CD4-positive, alpha-beta memory T cell (primary cell): ENCODE results near the gene NR4A2. TPM values are rescaled to one million over a fixed set of nuclear protein-coding genes. Genes with fewer than 3 reads are reported as not detected.

ENCODE experiments used
- CTCF ChIA-PET: fragments of 350-600 bp; sonication (Branson Sonifier 250); formaldehyde crosslinking; loops from one replicate; lab custom pipeline; 2021; ENCODE audit warnings: inconsistent platforms; ENCODE audit not compliant: partially characterized antibody; lab: Charles Lee
- POLR2A ChIA-PET: fragments of 350-600 bp; sonication (Branson Sonifier 250); formaldehyde crosslinking; loops from one replicate; lab custom pipeline; 2021; ENCODE audit not compliant: partially characterized antibody; lab: Charles Lee
- DNase-seq, 5 donors: peaks; one replicate each; pipeline versions ENCODE4 v3.0.0 to v3.0.0-alpha.2; 2020 to 2022; ENCODE audit warnings: mixed read lengths in 1 of 5
- H3K27ac ChIP-seq: one replicate; pipeline ENCODE4 v1.7.0; 2013; ENCODE audit warnings: low read depth, low read length
- H3K27me3 ChIP-seq: 2 replicates; pipeline ENCODE4 v1.7.0; 2013; ENCODE audit warnings: mild to moderate bottlenecking, low read length, moderate library complexity; ENCODE audit not compliant: insufficient read depth
- H3K36me3 ChIP-seq: 2 replicates; pipeline ENCODE4 v1.7.0; 2013; ENCODE audit warnings: mild to moderate bottlenecking, low read length, moderate library complexity; ENCODE audit not compliant: insufficient read depth
- H3K4me1 ChIP-seq: 2 replicates; pipeline ENCODE4 v1.7.0; 2013; ENCODE audit warnings: mild to moderate bottlenecking, low read length, moderate library complexity; ENCODE audit not compliant: insufficient read depth
- H3K4me3 ChIP-seq, 2 donors: one replicate each; pipeline ENCODE4 v1.7.0; 2013; ENCODE audit warnings: low read length in 2 of 2, mild to moderate bottlenecking in 1 of 2
- H3K9me3 ChIP-seq, 2 donors: one replicate each; pipeline ENCODE4 v1.7.0; 2013; ENCODE audit warnings: low read length in 2 of 2, control low read depth in 1 of 2; ENCODE audit not compliant: control insufficient read depth in 1 of 2
- H3K27ac Mint-ChIP-seq, 7 donors: one replicate each; pipeline ENCODE4 v1.8.0; 2020 to 2021; ENCODE audit warnings: mixed read lengths in 7 of 7, mild to moderate bottlenecking in 6 of 7, inconsistent platforms in 3 of 7, moderate library complexity in 3 of 7
- H3K27me3 Mint-ChIP-seq, 2 donors: one replicate each; pipeline ENCODE4 v1.8.0; 2020 to 2021; ENCODE audit warnings: mixed read lengths in 2 of 2
- H3K36me3 Mint-ChIP-seq, 2 donors: one replicate each; pipeline ENCODE4 v1.8.0; 2020 to 2021; ENCODE audit warnings: mixed read lengths in 2 of 2, inconsistent platforms in 1 of 2, mild to moderate bottlenecking in 1 of 2
- H3K4me1 Mint-ChIP-seq, 4 donors: one replicate each; pipeline ENCODE4 v1.8.0; 2020 to 2021; ENCODE audit warnings: mixed read lengths in 4 of 4, mild to moderate bottlenecking in 1 of 4
- H3K4me3 Mint-ChIP-seq, 8 donors: one replicate each; pipeline ENCODE4 v1.8.0; 2020 to 2021; ENCODE audit warnings: mixed read lengths in 8 of 8, mild to moderate bottlenecking in 7 of 8, moderate library complexity in 6 of 8, inconsistent platforms in 3 of 8
- H3K9me3 Mint-ChIP-seq, 8 donors: one replicate each; pipeline ENCODE4 v1.8.0; 2020 to 2021; ENCODE audit warnings: mixed read lengths in 8 of 8, mild to moderate bottlenecking in 5 of 8, inconsistent platforms in 3 of 8, moderate library complexity in 1 of 8
- intact Hi-C: fragments of 100-400 bp; cut with micrococcal nuclease; formaldehyde crosslinking; loops from one replicate; pipeline ENCODE4 v1.15.1; 2023
- polyA plus RNA-seq, 2 donors: library from polyadenylated mRNA; unstranded; fragments of 300-500 nt; fragmentation: Illumina TruSeq; gene quantifications; one replicate each; pipeline ENCODE4 v1.2.3, GENCODE V29; 2021
- total RNA-seq, 2 experiments: library from RNA; stranded (reverse); gene quantifications; one replicate each; pipeline ENCODE4 v1.2.3, GENCODE V29; 2021

The NR4A2 gene
- 1 to 10 TPM; 2.1 TPM for total RNA-seq
- 10 to 100 TPM in 1 of 2 donors, 1 to 10 TPM in 1; 9.4 to 18.3 TPM for polyA plus RNA-seq

DNA sequence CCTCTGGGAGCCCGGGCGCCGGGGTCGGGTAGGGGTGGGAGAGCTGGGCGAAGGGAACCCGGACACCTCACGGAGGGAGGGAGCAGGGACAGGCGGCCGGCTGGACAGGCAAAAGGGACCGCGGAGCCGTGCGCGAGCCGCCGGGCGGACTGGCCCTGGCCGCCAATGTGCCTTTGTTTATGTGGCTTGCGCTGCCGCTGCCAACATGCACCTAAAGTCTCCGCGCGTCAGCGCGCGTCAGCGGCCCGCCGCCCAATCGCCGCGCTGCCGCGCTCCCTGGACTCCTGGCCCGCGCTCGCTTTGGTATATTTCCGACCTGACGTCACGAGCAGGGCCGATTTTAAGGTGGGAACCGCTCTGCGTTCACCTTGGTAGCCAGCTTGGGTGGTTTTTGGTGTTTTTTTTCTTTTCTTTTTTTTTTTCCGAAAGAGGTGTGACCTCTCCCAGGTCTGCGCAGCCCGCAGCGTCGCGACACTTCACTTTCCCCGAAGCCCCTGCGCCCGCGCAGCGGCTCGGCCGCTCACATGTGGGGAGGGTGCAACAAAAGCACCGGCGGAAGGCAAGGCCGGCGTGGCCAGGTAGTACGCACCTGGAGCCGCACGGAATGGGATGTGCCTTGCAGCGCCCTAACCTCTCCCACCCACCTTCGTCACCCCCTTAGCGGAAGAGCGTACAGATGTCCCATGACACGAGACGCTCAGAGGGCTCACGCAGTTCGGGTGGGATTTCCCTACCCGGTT lies at the start of gene NR4A2:
Gene NR4A2, minus strand, starts transcription at position 188 of the 740 bp plus-strand sequence. CDS start 2,535 bp downstream, outside the sequence.
- no peaks in the 10 kb centered on the region for H3K27me3 ChIP-seq
- Mint-ChIP-seq H3K9me3 (peaks cover 0 to 11% (median 0%) of the 10 kb centered on the region in 8 donors), H3K4me3 (peak within 1 kb of the TSS; percentile 93 to 97 (median 97)), H3K4me1 (peaks cover 15 to 63% (median 28%) of the 10 kb centered on the region in 4 donors), H3K27ac (peak within 1 kb of the TSS; percentile 99 to 100 (median 100)), H3K36me3 (peaks cover 8 to 51% of the 10 kb centered on the region in 2 donors), H3K27me3 (peaks cover 11 to 25% of the 10 kb centered on the region in 2 donors)
- H3K4me3 ChIP-seq, result peak within 1 kb of the TSS; percentile 62 to 91
- ChIA-PET POLR2A (interaction anchor here (1.1 to 8.9 kb wide), 6 partner anchors 12 to 1544 kb away, joined by 3 to 136 read pairs (median 24); partner anchors contain the start of genes ACVR1 and GPD2), CTCF (interaction anchor here (1.8 to 4.2 kb wide), 4 partner anchors 8 to 256 kb away, joined by 6 to 74 read pairs (median 26); no protein-coding TSS in a partner anchor)
- no peaks in the 10 kb centered on the region for H3K36me3 ChIP-seq
- peaks cover 31% of the 10 kb centered on the region for H3K4me1 ChIP-seq
- no peaks in the 10 kb centered on the region for H3K9me3 ChIP-seq
- peak within 1 kb of the TSS; percentile 99 for H3K27ac ChIP-seq
- intact Hi-C loops, result loop anchor here (1.0 to 10.0 kb wide), 5 partner anchors 10 to 1565 kb away; partner anchors contain the start of genes ACVR1, ACVR1C and CYTIP
- peak; percentile 93 to 97 (median 94) for DNase-seq

DNA sequence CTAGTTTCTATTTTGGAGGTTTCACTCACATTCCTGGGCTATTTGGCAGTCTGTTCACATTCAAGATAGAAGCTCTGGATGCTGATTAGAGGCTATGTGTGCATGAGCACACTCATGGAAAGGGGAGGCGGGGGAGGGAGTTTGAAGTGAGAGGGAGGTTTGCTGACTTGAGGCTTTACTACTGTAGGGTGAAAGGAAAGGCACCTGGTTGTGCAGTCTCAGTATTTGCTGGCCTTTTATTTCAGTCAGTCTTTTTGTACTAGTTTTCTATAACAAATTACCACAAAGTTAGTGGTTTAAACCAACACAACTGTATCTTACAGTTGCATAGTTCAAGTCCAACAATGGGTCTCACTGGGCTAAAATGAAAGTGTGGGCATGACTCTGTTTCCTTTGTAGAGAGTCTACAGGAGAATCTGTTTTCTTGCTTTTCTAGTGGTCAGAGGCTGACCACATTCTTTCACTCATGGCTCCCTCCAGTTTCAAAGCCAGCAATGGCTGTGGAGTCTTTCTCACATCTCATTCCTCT lies 47.7 kb upstream of the NR4A2 start:
- intact Hi-C loops, result no loop called here
- no peaks in the 10 kb centered on the region for H3K9me3 ChIP-seq
- no peaks in the 10 kb centered on the region for H3K36me3 ChIP-seq
- no peak overlapping the region for H3K27ac ChIP-seq
- DNase-seq, result no peak
- Mint-ChIP-seq H3K9me3 (peaks cover 0 to 8% (median 0%) of the 10 kb centered on the region in 8 donors), H3K36me3 (no peaks in the 10 kb centered on the region), H3K4me3 (no peak overlapping the region), H3K27me3 (peaks cover 0 to 2% of the 10 kb centered on the region in 2 donors), H3K27ac (no peak overlapping the region), H3K4me1 (no peaks in the 10 kb centered on the region)
- no peaks in the 10 kb centered on the region for H3K27me3 ChIP-seq
- no peak overlapping the region for H3K4me3 ChIP-seq
- no peaks in the 10 kb centered on the region for H3K4me1 ChIP-seq
- POLR2A ChIA-PET, result no interaction called here
- CTCF ChIA-PET, result no interaction called here

DNA sequence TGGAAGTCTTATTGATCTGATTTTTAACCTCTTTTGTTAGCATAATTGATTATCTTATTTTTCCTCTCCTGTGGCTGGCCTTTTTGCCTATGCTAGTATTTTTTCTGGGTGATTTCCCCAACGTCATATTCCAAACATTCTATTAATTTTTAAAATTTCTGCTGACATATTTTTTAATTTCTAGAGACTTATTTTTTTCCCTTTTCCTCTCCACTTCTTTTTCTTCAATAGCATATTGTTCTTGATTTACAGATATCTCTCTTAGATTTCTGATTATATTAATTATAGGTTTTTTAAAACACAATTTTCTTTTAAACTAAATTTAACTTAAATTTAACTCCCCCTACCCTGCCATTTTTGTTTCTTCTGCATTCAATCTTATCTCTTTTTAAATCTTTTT lies 47.2 kb upstream of the NR4A2 start:
- H3K27ac Mint-ChIP-seq, result no peak overlapping the region
- POLR2A ChIA-PET, result no interaction called here
- no peak overlapping the region for H3K4me3 Mint-ChIP-seq
- intact Hi-C loops, result no loop called here
- H3K27ac ChIP-seq, result no peak overlapping the region
- peaks cover 0 to 8% (median 2%) of the 10 kb centered on the region in 8 donors for H3K9me3 Mint-ChIP-seq
- DNase-seq, result no peak
- H3K4me3 ChIP-seq, result no peak overlapping the region
- H3K27me3 ChIP-seq, result no peaks in the 10 kb centered on the region
- H3K9me3 ChIP-seq, result no peaks in the 10 kb centered on the region
- peaks cover 0 to 3% of the 10 kb centered on the region in 2 donors for H3K36me3 Mint-ChIP-seq
- no peaks in the 10 kb centered on the region for H3K4me1 ChIP-seq
- CTCF ChIA-PET, result no interaction called here
- H3K4me1 Mint-ChIP-seq, result no peaks in the 10 kb centered on the region
- H3K27me3 Mint-ChIP-seq, result peaks cover 0 to 2% of the 10 kb centered on the region in 2 donors
- no peaks in the 10 kb centered on the region for H3K36me3 ChIP-seq

DNA sequence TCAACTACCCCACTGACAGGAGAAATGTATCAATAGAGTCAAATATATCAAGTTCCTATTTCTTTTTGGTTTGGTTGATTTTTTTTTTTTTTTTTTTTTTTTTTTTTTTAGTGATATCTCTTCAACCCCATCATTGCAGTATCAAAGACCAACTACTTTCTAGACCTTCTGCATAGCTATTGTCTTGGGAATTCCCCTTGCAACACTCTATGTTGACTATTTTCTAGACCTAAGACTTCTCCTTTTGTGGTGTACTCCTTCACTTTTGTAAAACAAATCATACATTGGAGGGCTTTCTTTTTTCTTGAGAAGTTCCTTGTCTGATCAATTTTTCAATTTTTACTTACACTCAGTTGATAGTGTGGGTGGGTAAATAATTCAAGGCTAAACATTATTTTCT lies 46.5 kb upstream of the NR4A2 start:
- no peaks in the 10 kb centered on the region for H3K4me1 Mint-ChIP-seq
- intact Hi-C loops, result no loop called here
- H3K27ac Mint-ChIP-seq, result no peak overlapping the region
- no peaks in the 10 kb centered on the region for H3K9me3 ChIP-seq
- H3K4me3 ChIP-seq, result no peak overlapping the region
- H3K27ac ChIP-seq, result no peak overlapping the region
- H3K27me3 Mint-ChIP-seq, result peaks cover 0 to 2% of the 10 kb centered on the region in 2 donors
- ChIA-PET POLR2A (no interaction called here), CTCF (no interaction called here)
- peaks cover 0 to 5% of the 10 kb centered on the region in 2 donors for H3K36me3 Mint-ChIP-seq
- H3K4me1 ChIP-seq, result no peaks in the 10 kb centered on the region
- no peak overlapping the region for H3K4me3 Mint-ChIP-seq
- peaks cover 0 to 8% (median 2%) of the 10 kb centered on the region in 8 donors for H3K9me3 Mint-ChIP-seq
- H3K27me3 ChIP-seq, result no peaks in the 10 kb centered on the region
- DNase-seq, result no peak
- H3K36me3 ChIP-seq, result no peaks in the 10 kb centered on the region

DNA sequence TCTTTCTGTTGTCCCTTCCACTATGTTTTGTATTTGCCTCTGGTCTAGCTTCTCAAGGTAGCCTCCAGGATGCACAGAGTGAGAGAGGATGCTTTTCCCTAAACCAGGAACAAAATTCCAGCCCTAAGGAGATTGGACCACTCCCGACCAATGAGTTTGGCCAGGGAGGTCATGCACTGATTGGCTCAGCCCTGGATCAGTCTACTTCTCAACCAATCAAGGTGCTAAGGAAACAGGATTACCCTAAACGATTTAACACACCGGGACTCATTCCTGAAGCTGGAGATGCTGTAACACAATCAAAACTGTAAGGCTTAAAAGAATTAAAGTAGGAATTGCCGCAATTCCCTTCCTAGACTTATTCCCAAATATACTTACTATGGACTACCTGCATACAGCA lies 34.2 kb upstream of the NR4A2 start:
- Mint-ChIP-seq H3K36me3 (peaks cover 1 to 7% of the 10 kb centered on the region in 2 donors), H3K27me3 (no peaks in the 10 kb centered on the region), H3K4me3 (no peak overlapping the region), H3K27ac (no peak overlapping the region), H3K4me1 (no peaks in the 10 kb centered on the region), H3K9me3 (peaks cover 0 to 4% (median 0%) of the 10 kb centered on the region in 8 donors)
- Histone ChIP-seq H3K9me3 (no peaks in the 10 kb centered on the region), H3K27me3 (no peaks in the 10 kb centered on the region), H3K4me1 (no peaks in the 10 kb centered on the region), H3K4me3 (no peak overlapping the region), H3K36me3 (no peaks in the 10 kb centered on the region), H3K27ac (no peak overlapping the region)
- POLR2A ChIA-PET, result no interaction called here
- no peak for DNase-seq
- intact Hi-C loops, result no loop called here
- CTCF ChIA-PET, result no interaction called here

DNA sequence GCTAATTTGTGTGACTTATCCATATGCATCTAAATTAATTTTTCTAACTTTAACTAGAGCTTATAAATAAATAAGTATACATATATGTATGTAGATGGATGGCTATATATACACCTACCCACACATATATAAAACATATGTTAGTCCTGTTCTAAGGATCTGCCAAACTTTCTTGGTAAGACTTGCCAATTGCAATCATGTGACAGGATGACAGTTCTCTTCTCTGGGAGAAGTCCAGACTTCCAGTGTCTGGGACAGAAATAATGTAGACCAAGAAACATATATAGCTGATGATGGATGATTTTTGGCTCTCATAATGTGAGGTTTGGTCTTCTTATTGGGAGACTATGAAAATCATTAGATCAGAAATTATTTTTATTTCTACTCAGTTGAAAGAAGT lies 30.6 kb upstream of the NR4A2 start:
- CTCF ChIA-PET, result no interaction called here
- Histone ChIP-seq H3K36me3 (no peaks in the 10 kb centered on the region), H3K4me1 (no peaks in the 10 kb centered on the region), H3K4me3 (no peak overlapping the region), H3K27ac (no peak overlapping the region), H3K9me3 (no peaks in the 10 kb centered on the region), H3K27me3 (no peaks in the 10 kb centered on the region)
- Mint-ChIP-seq H3K9me3 (no peaks in the 10 kb centered on the region), H3K27ac (no peak overlapping the region), H3K4me3 (no peak overlapping the region), H3K27me3 (no peaks in the 10 kb centered on the region), H3K36me3 (peaks cover 0 to 7% of the 10 kb centered on the region in 2 donors), H3K4me1 (no peaks in the 10 kb centered on the region)
- POLR2A ChIA-PET, result no interaction called here
- intact Hi-C loops, result no loop called here
- no peak for DNase-seq

DNA sequence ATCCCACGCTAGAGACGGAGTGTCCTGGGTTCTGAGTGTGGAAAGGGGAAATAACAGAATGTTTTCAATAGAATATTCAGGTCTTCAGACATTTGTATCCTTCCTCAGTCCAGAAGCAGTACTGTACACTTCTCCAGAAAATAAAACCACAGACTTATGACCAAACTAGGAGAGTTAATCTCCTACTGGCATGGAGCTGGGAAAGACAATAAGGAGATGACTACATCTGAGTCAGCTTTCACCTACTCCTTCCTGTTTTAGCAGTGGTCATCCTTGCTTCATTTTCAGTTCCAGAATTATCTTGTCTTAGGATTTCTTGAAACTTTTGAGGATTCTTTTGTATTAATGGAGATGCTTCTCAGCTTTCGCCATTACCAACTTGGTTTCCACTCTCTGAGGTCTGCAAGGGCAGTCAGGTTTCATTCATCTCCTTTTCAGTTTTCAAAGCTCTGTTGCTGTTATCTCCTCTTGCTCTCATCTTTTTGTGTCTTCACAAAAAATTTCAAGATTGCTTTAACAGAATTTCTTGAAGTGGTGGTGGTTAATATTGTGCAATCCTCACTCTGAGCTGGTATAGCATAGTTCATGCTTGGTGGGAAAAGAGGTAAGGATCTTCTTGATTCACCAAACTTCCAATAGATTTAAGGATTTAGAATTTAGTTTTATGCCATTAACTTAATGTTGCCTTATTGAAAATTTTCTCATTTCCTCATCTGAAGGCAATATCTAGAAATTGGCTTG lies 23.7 kb upstream of the NR4A2 start:
- Mint-ChIP-seq H3K27me3 (no peaks in the 10 kb centered on the region), H3K36me3 (no peaks in the 10 kb centered on the region), H3K27ac (no peak overlapping the region), H3K4me1 (no peaks in the 10 kb centered on the region), H3K4me3 (no peak overlapping the region), H3K9me3 (peaks cover 0 to 2% (median 0%) of the 10 kb centered on the region in 8 donors)
- no peaks in the 10 kb centered on the region for H3K27me3 ChIP-seq
- CTCF ChIA-PET, result interaction anchor here (0.9 kb wide), 1 partner anchor 21 kb away, joined by 3 read pairs; no protein-coding TSS in a partner anchor
- no peaks in the 10 kb centered on the region for H3K4me1 ChIP-seq
- H3K36me3 ChIP-seq, result no peaks in the 10 kb centered on the region
- intact Hi-C loops, result no loop called here
- POLR2A ChIA-PET, result no interaction called here
- DNase-seq, result no peak
- H3K9me3 ChIP-seq, result no peaks in the 10 kb centered on the region
- H3K27ac ChIP-seq, result no peak overlapping the region
- H3K4me3 ChIP-seq, result no peak overlapping the region
